Activated T-cell treated with anti-CD3 and anti-CD28 coated beads for 1 hour (primary cell): ENCODE results near the gene HNRNPH2.

Experiments used
- DNase-seq: peaks from one replicate; pipeline ENCODE4 v3.0.0-alpha.2; 2020; ENCODE audit warnings: low read depth

Gene HNRNPH2

DNA sequence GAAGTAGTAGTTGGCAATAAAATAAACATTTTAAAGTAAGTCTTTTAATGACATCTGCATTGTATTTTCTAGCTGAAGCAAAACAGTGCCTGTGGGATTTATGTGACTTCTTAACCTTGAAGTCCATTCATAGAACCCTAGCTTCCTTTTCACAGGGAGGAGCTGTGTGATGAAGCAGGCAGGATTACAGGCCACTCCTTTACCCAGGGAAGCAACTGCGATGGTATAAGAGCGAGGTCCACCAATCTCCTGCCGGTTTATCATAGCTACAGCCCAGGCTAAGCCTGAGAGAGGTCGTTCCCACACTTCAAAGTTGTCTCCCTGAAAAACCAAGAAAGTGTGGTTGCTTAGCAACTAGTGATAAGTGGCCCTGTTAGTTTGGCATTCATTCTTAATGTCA lies 10.2 kb upstream of the HNRNPH2 start:
- no peak for DNase-seq

DNA sequence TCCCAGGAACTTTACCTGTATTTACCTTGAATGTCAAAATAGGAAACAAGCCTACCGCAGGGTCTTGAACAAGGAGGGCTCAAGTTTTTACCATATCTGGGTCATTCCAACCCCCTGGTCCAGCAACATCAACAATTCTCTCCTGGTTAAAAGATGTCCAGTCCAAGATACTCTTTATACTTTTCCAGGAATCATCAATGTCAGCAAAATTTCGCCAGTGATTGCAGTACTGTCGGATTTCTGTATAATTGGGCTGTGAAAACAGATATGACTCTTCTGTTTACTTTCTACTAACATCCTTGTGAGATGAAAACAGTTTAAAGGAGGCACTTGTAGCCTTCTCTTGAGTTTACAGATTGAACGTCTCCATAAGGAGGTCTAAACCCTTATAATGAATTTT lies 9.3 kb upstream of the HNRNPH2 start:
- DNase-seq: no peak

DNA sequence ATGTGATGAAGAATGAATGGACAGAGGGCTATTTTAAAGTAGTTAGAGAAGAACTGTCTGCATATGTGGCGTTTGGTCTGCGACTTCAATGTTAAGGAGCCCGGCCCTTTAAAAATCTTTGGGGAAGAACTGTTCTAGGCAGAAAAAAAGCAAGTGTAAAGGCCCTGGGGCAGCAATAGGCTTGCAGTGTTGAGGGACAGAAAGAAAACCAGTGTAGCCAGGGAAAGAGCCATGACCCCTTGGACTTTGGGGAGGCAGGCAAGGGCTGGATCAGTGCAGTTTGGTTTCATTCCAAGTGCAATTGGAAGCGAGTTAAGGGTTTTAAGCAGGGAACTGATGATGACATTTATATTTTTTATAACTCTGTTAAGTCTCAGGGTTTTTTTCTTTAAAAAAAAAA lies 8.2 kb upstream of the HNRNPH2 start:
- no peak for DNase-seq

DNA sequence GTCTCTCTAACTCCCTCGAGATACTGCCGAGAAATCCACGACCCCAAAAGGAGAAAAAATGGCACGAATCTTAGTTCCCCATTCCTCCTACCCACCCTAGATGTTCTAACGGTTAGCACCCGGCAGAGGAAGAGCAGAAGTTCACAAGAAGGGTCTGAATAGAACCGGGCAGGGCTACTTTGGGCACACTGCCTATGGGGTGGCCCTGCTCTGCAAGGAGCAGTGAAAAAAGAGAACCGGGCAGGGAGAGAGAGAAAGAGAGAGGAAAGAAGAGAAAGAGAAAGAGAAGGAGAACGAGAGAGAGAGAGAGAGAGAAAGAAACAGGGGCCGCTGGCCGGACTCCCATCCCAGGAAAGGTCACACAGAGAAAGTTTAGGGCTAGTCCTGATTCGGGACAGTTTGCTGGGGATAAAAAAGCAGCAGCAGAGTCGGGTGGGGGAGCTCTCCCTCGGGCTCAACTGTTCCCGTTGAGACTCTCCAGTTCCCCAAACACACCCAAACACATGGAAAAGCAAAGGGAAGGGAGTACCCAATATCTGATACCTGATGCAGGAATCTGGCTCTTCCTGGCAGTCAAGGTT lies 765 bp upstream of the HNRNPH2 start:
- DNase-seq: no peak

DNA sequence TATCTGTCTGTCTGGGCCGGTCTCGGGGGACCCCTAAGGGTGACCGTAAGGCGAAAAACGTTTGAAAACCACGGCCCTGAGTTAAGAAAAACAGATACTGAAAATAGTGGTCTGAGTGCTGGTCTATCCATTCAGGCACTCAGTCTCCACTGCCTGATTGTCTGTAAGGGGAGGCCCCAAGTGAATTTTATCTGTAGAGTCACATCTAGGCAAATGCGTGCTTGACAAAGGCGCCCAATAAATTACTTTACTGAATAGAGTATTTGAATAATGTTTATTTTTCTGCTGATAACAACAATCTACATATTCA lies 465 bp downstream of the HNRNPH2 start:
- no peak for DNase-seq

DNA sequence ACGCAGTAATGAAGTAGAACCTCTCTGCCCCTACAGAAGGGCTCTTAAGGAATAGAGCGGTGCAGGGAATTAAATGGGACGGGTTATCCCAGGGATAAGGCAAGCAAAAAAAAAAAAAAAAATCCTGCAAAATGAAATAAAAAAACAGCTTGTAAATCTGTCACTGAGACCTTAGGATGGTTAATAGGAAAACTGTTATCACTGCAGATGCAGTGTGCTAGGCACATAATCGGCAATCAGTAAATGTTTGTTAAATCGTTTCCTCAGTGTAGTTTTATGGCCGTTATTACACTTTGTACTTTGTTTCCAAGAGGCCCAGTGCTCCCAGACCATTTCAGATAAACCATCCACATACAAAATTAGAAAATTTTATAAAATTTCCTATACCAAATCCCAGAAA lies 1.0 kb downstream of the HNRNPH2 start:
- no peak for DNase-seq

DNA sequence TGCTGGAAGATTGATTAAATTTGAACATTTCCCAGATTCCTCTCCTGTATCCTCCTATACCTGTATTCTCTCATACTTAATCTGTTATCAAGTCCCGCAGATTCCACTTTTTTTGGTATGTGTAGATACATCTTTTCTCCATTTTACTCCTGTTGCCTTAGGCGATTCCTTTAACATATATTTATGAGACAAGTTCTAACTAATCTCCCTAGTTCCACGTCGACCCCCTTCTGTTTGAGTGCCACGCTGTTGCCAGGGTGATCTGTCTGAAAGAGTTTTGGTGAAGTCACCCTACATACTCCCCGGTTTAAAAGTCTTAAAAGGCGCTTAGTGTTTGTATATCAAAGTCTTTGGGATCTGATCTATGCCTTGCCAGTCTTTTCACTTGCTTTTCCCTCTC lies 2.4 kb downstream of the HNRNPH2 start:
- no peak for DNase-seq

DNA sequence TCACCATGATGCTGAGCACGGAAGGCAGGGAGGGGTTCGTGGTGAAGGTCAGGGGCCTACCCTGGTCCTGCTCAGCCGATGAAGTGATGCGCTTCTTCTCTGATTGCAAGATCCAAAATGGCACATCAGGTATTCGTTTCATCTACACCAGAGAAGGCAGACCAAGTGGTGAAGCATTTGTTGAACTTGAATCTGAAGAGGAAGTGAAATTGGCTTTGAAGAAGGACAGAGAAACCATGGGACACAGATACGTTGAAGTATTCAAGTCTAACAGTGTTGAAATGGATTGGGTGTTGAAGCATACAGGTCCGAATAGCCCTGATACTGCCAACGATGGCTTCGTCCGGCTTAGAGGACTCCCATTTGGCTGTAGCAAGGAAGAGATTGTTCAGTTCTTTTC lies 4.0 kb downstream of the HNRNPH2 start:
- DNase-seq: no peak

DNA sequence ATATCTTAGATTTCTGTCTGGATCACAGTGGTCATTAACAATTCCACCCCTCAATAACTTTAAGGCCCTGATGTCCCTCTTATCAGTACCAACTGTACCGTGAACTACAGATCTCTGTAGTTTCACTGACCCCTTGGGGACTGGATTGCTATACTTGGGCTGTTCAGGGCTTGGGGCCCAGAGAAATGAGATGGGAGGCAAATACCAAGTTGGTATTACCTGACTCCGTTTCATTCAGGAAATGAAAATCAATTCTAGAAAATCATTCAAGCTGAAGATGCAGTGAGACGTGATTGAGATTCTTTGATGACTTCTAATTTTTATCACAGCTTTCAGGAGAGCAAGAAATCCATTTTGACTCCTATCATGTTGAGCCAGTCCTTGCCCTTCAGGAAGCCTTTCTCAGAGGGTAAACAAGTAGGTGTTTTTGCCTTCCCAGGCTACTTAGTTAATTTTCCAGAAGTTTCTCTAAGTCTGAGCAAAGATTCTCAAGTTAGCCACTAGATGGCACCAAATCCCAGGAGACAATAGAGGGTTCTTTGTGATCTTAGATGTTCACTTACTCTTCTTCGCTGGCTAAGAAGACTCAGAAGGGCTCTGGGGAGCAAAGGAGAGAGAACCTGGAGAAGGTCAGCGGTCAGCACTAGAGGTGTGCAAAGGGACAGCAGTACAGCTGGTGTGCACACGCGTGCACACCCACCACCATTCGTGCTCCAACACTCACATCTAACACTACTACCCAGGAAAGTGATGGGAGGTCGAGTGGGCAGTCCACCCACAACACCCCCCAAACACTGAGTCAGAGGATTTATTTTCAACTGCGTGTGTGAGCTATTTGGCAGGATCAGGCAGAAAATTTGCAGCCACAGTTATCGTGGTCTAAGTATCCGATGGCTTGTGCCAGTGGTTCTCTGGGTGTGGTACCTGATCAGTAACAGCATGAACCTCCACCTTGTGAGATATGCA lies 7.4 kb downstream of the HNRNPH2 start:
- DNase-seq: no peak

DNA sequence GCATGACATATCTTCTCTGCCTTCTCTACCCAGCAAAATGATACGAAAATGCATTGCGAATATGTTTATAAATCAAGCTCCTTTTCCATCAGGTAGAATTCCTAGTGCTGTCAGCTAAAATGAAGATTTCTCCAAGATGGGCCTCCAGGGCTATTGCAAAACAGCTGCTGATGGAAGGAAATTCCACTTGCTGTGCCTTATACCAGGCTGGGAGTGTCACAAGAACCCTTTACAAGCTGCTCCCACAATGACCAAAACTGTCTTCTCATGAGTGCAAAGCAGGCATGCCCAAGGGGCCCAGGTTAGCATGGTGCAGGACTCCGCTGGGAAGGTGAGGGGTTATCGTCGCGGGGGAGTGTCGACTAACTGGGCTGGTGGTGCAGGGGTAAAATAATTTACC lies 8.7 kb downstream of the HNRNPH2 start:
- DNase-seq: no peak

DNA sequence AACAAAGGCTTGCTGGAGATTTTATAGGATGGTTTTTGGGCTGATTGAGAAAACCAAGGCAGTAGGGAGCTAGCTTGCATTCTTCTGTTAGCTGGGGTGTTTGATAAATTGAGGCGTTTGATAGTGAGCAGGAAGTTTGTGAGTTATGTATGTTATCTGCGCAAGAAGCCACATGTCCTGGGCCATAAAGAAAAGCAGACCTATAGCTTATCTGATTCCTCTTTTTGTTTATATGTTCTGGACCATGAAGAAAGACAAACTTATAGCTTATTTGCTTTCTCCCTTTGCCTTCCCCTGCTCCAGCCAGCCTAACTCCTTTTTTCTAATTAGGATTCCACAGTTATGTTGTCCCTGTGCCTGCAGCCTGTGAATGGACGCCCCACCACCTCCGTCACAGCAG lies 9.2 kb downstream of the HNRNPH2 start:
- DNase-seq: no peak

DNA sequence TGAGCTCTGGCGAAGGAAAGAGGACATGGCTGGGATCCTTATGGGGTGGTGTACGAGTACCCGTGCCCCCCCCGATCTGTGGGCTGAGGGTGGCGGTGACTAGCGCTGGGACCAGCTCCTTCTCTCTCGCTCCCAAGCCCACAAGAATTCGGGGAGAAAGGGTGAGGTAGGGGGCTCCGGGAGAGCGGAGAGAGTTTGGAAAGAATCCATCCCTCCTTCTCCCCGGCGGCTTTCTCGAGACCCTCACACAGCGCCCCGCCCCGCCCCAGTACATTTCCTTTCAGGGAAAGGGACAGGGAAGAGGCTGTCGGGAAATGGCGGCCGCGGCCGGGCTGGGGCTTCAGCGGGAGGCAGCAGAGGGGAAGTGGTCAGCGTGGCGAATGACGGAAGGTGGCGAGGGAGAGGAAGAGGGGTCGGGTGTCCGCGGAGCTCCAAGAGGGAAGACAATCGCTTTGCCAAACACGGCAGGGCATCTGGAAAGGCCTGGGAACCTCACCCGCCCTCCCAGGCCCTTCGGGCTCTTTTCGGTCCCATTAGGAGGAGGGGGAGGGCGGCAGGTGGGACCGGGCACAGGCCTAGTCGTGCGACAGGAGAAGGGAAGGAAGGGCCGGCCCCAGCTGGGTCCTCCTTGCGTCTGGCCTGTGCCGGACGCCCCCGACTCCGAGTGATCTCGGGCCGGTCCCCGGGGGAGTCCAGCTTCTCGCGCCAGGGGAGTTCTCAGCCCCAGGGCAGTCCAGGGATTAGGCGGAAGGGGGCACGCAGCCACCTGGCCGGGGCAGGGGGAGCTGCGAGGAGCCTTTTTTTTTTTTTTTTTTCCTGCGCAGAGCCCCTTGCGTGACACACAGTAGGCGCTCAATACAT lies 10.2 kb downstream of the HNRNPH2 start:
- DNase-seq: peak; percentile 15

DNA sequence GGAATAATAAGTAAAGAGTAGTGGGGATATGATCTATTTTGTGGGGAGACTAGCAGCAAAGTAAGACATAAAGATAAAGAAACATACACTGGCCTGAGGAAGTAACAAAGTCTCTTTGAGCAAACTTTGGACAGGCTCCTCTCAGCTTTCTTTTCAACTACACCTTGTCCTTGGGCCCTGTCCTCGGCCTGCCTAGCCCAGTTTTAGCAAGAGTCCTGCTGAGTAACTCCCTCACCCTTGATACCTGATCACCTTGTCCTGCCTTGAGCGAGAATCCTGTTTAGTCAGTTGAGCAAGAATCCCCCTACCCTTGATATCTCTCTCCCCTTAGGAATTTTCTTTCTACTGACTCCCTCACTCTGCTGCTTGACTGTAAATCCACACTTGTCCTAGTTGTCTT lies 11.5 kb downstream of the HNRNPH2 start:
- no peak for DNase-seq

DNA sequence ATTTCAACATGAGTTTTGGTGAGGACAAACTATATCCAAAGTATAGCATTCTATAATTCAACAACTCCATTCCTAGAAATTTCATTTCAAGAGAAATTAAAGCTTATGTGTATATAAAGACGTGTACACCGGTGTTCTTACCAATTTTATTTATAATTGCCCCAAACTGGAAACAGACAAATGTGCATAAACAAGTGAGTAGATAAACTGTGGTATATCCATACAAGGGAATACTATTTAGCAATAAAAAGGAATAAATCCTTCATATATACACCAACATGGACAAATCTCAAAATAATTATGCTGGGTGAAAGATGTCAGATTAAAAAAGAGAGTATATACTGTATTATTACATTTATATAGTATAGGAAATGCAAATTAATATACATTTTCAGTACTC lies 19.9 kb downstream of the HNRNPH2 start:
- DNase-seq: no peak

DNA sequence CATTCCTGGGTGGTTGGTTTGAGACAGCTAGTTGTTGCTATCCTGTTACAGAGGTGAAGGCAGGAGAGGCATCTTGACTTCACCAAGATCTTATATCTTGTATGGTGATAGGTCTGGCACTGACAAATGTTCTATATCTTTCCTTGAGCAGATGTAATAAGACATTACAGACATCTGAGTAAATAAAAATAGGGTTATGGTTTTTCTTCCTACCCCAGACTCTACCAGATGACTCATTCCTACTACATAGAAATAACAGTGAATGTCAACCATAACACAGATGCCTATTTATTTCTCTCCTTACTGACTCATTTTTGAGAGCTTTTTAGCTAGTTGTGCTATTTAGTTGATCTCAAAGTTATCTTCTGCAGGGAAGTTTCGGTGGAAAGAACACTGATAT lies 21.9 kb downstream of the HNRNPH2 start:
- DNase-seq: no peak

DNA sequence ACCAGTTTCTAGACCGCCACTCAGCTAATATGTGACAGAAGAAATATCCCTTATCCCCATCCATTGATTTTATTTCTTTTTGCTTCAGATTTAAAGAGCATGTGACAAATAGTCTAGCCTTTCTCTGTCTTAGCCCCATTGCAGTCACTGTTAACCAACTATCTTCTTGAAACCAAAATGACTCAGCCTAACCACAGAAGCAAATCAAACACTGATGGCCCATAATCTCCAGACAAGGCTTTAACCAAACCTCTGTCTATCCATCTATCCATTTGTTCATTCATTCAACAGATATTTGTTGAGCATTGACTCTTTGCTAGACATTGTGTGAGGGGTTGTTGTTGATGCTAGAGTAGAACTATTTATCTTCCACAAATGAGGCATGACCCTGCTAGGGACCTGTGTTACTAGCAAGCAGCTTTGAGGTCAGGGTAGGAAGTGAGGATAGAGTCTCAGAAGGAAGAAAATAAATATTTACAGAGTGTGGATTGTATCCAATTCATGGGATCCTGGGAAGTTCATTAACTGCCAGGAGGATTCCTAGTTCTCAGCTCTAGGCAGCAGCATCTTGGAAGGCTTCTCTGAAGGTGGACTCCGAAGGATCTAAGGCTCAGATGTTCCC lies 22.5 kb downstream of the HNRNPH2 start:
- DNase-seq: no peak

DNA sequence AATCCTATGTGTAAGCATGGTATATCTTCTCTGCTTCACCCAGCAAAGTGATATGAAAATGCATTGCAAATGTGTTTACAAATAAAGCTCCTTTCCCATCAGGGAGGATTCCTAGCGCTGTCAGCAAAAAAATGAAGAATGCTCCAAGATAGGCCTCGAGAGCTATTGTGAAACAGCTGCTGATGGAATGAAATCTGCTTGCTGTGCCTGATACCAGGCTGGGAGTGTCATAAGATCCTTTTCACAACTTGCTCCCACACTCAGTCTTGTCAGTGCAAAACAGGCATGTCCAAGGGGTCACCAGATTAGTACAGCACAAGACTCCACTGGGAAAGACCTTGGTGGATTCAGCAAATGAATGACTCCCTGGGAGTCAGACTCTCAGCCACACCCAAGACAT lies 34.1 kb downstream of the HNRNPH2 start:
- DNase-seq: no peak

DNA sequence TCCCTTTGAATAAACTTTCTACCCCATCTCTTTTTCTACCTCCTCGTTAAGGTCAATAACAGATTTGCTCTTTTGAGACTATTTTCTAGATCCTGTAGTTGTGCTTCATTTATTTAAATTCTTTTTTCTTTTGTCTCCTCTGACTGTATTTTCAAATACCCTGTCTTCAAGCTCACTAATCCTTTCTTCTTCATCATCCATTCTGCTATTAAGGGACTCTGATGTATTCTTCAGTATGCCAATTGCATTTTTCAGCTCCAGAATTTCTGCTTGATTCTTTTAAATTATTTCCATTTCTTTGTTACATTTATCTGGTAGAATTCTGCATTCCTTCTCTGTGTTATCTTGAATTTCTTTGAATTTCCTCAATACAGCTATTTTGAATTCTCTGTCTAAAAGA lies 41.3 kb downstream of the HNRNPH2 start:
- DNase-seq: no peak

DNA sequence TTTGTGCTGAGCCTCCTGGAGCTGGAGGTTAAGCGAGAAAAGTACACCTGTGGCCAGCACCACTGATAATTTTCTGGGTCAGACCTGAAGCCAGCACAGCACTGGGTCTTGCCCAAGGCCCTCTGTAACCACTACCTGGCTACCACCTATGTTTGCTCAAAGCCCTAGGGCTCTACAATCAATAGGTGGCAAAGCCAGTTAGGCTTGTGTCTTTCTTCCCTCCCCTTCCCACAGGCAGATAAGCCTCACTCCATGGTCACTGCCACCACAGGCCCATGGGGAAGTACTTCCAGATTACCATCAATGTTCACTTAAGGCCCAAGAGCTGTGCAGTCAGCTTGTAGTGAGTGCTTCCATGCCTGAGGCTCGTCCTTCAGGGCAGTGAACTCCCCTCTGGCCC lies 42.1 kb downstream of the HNRNPH2 start:
- DNase-seq: no peak

DNA sequence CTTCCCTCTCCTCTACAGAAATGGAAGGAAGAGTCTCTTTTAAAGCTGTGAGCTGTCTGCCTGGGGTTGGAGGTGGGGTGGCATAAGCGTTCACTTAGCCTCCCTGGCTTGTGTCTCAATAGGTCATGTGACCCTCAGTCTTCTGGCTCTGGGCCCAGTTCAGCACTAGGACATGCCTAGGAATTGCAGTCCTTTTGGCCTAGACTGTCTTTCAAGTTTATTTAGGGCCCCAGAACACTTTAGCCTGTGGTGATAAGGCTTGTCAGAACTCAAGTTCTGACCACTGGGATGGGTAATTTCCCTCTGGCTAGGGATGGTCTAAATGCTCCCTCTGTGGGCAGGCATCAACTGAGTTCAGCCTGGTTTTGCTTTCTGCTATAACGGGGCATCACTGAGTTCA lies 42.9 kb downstream of the HNRNPH2 start:
- DNase-seq: no peak

DNA sequence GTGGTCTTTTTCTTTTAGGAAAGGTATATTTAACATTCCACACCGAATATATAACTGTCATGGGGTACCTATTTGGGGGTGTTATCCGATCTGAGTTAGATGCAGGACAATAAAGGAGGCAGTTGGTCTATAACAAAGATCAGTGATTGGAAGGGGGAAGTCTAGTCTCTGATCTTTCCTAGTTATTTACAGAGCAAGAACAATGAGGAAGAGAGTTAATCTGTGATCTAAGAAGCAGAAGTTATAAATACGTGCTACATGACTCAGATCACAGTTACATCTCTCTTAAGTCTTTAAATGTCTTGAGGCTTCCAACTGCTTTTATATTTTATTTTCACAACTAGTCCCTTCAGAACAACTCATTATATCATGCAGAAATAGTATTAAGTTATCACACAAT lies 44.0 kb downstream of the HNRNPH2 start:
- DNase-seq: no peak

DNA sequence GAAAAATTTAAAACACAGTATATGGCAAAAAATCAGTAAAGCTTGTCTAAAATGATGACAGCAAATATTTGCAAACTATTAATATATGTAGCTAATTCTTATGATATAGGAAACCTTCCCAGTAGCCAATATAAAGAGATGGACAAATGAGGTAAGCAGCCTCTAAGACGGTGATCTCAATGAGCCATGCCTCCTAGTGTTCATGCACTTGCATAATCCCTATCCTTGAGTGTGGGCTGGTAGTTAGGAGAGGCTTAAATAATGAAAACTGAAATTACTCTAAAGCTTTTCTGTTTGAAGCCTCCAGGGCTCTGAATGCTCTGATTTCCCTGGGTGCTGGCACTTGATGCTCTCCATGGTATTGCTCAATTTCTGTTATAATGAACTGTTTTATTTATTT lies 52.6 kb downstream of the HNRNPH2 start:
- DNase-seq: no peak

DNA sequence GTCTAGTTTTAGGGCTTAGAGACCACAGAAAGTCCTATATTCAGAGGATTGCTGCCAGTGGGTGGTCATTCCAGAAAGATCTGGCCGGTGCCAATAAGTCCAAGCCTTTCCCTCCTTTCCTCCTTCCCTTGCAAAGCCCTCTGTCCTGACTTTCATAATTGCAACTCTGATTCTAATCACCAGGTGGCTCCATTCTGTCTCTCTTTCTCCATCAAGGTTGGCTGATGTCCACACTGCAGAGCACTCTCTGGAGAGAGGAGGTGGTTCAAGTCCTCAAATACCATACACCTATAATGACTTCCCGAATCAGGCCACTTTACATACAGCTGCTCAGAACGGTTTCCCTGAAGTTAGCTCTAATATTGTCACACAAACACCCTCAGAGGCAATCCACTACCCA lies 54.9 kb downstream of the HNRNPH2 start:
- DNase-seq: no peak
